K562 (cell line): Measurements from ENCODE around the gene GHDC. TPM values are rescaled to one million over a fixed set of nuclear protein-coding genes. Genes with fewer than 3 reads are reported as not detected.
A peak's percentile ranks its signal among the peaks of the same experiment; 100 is the strongest.

Source experiments
- ARID2 ChIP-seq: fragments of 450-650 bp; IDR thresholded peaks from 2 replicates; pipeline ENCODE4 v1.6.1; 2017; ENCODE audit warnings: antibody characterized with exemption, mild to moderate bottlenecking
- ARNT ChIP-seq, 2 experiments: fragments of 450-650 bp; IDR thresholded peaks; 2 replicates each; pipeline ENCODE4 v1.6.1; 2016; ENCODE audit warnings: mild to moderate bottlenecking in 1 of 2
- BCL6 ChIP-seq: fragments of 250-450 bp; sonication (Bioruptor Pico); IDR thresholded peaks from 2 replicates; pipeline ENCODE4 v1.4.0; 2020
- BRD4 ChIP-seq: fragments of 200-600 bp; sonication (generic); IDR thresholded peaks from 2 replicates; pipeline ENCODE4 v1.6.1; 2017; ENCODE audit warnings: inconsistent platforms
- CC2D1A ChIP-seq: fragments of 450-650 bp; IDR thresholded peaks from 2 replicates; pipeline ENCODE4 v1.6.1; 2017; ENCODE audit warnings: mild to moderate bottlenecking
- HMG20A ChIP-seq: fragments of 450-650 bp; formaldehyde crosslinking; conservative IDR thresholded peaks from 2 replicates; pipeline ENCODE4 v1.4.0; 2020; ENCODE audit warnings: mild to moderate bottlenecking, mixed read lengths
- MEF2D ChIP-seq: conservative IDR thresholded peaks from 2 replicates; pipeline ENCODE4 v1.6.1; 2016; ENCODE audit warnings: low read depth, missing genetic modification characterization, missing compliant biosample characterization
- OTX1 ChIP-seq: fragments of 450-650 bp; formaldehyde crosslinking; IDR thresholded peaks from 2 replicates; pipeline ENCODE4 v1.4.0; 2022; ENCODE audit warnings: mild to moderate bottlenecking
- PURB ChIP-seq: sonication (generic); formaldehyde crosslinking; IDR thresholded peaks from 2 replicates; pipeline ENCODE4 v1.9.0; 2021; ENCODE audit warnings: low read depth, mild to moderate bottlenecking, missing genetic modification reagents
- SIX5 ChIP-seq, 2 experiments: IDR thresholded peaks; 2 replicates each; pipeline ENCODE4 v1.6.1; 2011; ENCODE audit warnings: low read length in 2 of 2, borderline replicate concordance in 1 of 2, low read depth in 1 of 2, mild to moderate bottlenecking in 1 of 2, moderate library complexity in 1 of 2; ENCODE audit not compliant: insufficient read depth in 1 of 2
- SREBF2 ChIP-seq: sonication (generic); formaldehyde crosslinking; IDR thresholded peaks from 2 replicates; pipeline ENCODE4 v1.4.0; 2020; ENCODE audit warnings: mild to moderate bottlenecking, missing genetic modification reagents
- TAL1 ChIP-seq: fragments of 450-650 bp; IDR thresholded peaks from 2 replicates; pipeline ENCODE4 v1.6.1; 2016; ENCODE audit warnings: mild to moderate bottlenecking
- TSC22D4 ChIP-seq: fragments of 450-650 bp; IDR thresholded peaks from 2 replicates; pipeline ENCODE4 v1.6.1; 2016; ENCODE audit warnings: missing genetic modification characterization, missing biosample characterization, control low read depth
- ZBTB9 ChIP-seq: fragments of 450-650 bp; formaldehyde crosslinking; IDR thresholded peaks from 2 replicates; pipeline ENCODE4 v1.4.0; 2020; ENCODE audit warnings: mild to moderate bottlenecking, moderate library complexity
- ZNF561 ChIP-seq: fragments of 450-650 bp; formaldehyde crosslinking; conservative IDR thresholded peaks from 2 replicates; pipeline ENCODE4 v1.4.0; 2020; ENCODE audit warnings: mild to moderate bottlenecking, moderate library complexity
- polyA plus RNA-seq, 8 experiments: library from polyadenylated mRNA; depleted of rRNA in 4 of 8; stranded (reverse) in 5 of 8; unstranded in 3 of 8; fragments of >200 nt; fragmentation: Nextera tagmentation in 2 of 8; fragmentation: Illumina TruSeq in 1 of 8; extraction: Ambion mirVana in 2 of 8; extraction: Trizol in 1 of 8; gene quantifications; 2 replicates each; pipeline versions ENCODE4 v1.2.1 to v1.2.3, GENCODE V29; 2011 to 2014; ENCODE audit warnings: inconsistent platforms in 1 of 8, missing spikeins in 1 of 8
- total RNA-seq, 7 experiments: library from RNA; depleted of rRNA in 6 of 7; stranded (reverse); fragments of >200 nt in 6 of 7; fragmentation: Illumina TruSeq in 2 of 7; extraction: Trizol in 2 of 7; gene quantifications; 2 replicates each; pipeline versions ENCODE4 v1.2.1 to v1.2.3, GENCODE V29; 2011 to 2021; ENCODE audit warnings: low replicate concordance in 1 of 7
- TF ChIP-seq, protein P1 (sequence below): IDR thresholded peaks from 3 replicates; pipeline ENCODE4 v1.6.1; 2011; ENCODE audit warnings: borderline replicate concordance, mild to moderate bottlenecking; ENCODE audit not compliant: insufficient read length, insufficient read depth
- TF ChIP-seq, protein P2 (sequence below): IDR thresholded peaks from 2 replicates; pipeline ENCODE4 v1.6.1; 2012; ENCODE audit warnings: low read depth, low read length, improper control_type of control experiment, borderline replicate concordance
- TF ChIP-seq, protein P3 (sequence below): fragments of 450-650 bp; formaldehyde crosslinking; conservative IDR thresholded peaks from 2 replicates; pipeline ENCODE4 v1.4.0; 2022; ENCODE audit warnings: mild to moderate bottlenecking, missing genetic modification characterization
- TF ChIP-seq, protein P4 (sequence below): fragments of 250-450 bp; sonication (Bioruptor Pico); IDR thresholded peaks from 2 replicates; pipeline ENCODE4 v1.8.0; 2021; ENCODE audit warnings: borderline replicate concordance, mild to moderate bottlenecking, moderate library complexity; ENCODE audit not compliant: poor library complexity, severe bottlenecking
- TF ChIP-seq, protein P5 (sequence below): fragments of 450-650 bp; conservative IDR thresholded peaks from 2 replicates; pipeline ENCODE4 v1.6.1; 2016; ENCODE audit warnings: missing genetic modification characterization, low read depth, mild to moderate bottlenecking, control low read depth, missing compliant biosample characterization

GHDC gene
- total and polyA plus RNA-seq, 9 of the 15 experiments (the other 6 are each of a cell fraction or from before 2014, with no cell fraction given): 0.65 to 23.2 (median 11.2) TPM

DNA sequence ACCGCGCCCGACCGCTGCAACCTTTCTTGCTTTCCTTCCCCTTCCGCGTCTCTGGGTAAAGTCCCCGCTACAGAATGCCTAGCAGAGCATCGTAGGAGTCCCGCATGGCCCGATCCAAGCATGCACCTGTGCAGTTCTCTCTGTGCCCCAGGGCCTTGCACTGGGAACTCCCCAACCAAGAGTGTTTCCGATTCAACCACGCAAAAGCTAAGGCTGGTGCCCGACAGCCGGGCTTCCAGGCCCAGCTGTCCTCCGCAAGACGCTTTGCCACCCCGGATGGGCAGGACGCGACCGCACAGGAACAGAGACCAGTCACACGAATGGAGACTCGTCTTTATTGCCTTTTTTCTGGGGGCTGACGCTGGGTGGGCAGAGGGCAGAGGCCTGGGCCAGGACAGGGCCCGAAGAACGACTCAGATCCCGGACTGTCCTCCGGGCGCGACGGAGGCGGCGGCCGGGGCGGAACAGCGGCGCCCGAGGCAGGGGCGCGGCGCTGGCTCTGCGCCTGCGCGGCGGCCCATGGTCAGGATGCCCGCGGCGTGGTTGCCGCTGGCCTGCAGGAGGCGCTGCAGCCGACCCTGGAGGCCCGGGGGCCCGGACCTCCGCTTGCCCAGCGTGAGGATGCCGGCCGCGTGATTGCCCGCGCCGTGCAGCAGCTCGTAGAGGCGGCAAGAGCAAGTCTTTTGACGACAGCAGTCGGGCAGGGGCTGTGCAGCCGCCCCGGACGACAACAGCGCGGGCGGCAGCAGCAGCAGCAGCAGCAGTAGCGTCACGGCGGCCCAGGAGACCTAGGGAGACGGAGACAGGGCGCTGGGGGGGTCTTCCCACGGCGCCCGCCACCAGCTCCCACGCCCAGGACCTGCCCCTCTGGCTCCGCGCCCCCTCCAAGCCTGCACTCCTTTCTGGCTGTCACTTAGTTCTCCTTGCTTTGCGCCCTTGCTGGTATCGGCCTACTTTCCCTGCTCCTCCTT is 10.3 kb downstream of the GHDC start (continued):
- TF ChIP-seq ZNF561 (CRISPR knock-in tag): no peak
- TF ChIP-seq, protein P1, sequence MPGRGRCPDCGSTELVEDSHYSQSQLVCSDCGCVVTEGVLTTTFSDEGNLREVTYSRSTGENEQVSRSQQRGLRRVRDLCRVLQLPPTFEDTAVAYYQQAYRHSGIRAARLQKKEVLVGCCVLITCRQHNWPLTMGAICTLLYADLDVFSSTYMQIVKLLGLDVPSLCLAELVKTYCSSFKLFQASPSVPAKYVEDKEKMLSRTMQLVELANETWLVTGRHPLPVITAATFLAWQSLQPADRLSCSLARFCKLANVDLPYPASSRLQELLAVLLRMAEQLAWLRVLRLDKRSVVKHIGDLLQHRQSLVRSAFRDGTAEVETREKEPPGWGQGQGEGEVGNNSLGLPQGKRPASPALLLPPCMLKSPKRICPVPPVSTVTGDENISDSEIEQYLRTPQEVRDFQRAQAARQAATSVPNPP: no peak
- TF ChIP-seq CC2D1A: no peak
- TF ChIP-seq, protein P2, sequence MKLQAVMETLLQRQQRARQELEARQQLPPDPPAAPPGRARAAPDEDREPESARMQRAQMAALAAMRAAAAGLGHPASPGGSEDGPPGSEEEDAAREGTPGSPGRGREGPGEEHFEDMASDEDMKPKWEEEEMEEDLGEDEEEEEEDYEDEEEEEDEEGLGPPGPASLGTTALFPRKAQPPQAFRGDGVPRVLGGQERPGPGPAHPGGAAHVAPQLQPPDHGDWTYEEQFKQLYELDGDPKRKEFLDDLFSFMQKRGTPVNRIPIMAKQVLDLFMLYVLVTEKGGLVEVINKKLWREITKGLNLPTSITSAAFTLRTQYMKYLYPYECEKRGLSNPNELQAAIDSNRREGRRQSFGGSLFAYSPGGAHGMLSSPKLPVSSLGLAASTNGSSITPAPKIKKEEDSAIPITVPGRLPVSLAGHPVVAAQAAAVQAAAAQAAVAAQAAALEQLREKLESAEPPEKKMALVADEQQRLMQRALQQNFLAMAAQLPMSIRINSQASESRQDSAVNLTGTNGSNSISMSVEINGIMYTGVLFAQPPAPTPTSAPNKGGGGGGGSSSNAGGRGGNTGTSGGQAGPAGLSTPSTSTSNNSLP: no peak
- no peak for TF ChIP-seq TAL1
- TF ChIP-seq, protein P3, sequence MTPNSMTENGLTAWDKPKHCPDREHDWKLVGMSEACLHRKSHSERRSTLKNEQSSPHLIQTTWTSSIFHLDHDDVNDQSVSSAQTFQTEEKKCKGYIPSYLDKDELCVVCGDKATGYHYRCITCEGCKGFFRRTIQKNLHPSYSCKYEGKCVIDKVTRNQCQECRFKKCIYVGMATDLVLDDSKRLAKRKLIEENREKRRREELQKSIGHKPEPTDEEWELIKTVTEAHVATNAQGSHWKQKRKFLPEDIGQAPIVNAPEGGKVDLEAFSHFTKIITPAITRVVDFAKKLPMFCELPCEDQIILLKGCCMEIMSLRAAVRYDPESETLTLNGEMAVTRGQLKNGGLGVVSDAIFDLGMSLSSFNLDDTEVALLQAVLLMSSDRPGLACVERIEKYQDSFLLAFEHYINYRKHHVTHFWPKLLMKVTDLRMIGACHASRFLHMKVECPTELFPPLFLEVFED (CRISPR knock-in tag): no peak
- no peak for TF ChIP-seq HMG20A (CRISPR knock-in tag)
- no peak for TF ChIP-seq PURB
- no peak for TF ChIP-seq TSC22D4 (tag)
- TF ChIP-seq SREBF2: no peak
- no peak for TF ChIP-seq SIX5 (IDR thresholded peaks at IDR 0.05; ENCODE audit: borderline replicate concordance in 1 of 2, insufficient read depth in 1 of 2, low read depth in 1 of 2, low read length in 2 of 2)
- TF ChIP-seq ZBTB9 (CRISPR knock-in tag): peak; percentile 63; the same call in 1 of the 2 replicates
- TF ChIP-seq OTX1: no peak
- TF ChIP-seq, protein P4, sequence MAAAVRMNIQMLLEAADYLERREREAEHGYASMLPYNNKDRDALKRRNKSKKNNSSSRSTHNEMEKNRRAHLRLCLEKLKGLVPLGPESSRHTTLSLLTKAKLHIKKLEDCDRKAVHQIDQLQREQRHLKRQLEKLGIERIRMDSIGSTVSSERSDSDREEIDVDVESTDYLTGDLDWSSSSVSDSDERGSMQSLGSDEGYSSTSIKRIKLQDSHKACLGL (CRISPR knock-in tag): no peak
- TF ChIP-seq BCL6: no peak
- no peak for TF ChIP-seq ARID2
- TF ChIP-seq BRD4: no peak
- TF ChIP-seq, protein P5, sequence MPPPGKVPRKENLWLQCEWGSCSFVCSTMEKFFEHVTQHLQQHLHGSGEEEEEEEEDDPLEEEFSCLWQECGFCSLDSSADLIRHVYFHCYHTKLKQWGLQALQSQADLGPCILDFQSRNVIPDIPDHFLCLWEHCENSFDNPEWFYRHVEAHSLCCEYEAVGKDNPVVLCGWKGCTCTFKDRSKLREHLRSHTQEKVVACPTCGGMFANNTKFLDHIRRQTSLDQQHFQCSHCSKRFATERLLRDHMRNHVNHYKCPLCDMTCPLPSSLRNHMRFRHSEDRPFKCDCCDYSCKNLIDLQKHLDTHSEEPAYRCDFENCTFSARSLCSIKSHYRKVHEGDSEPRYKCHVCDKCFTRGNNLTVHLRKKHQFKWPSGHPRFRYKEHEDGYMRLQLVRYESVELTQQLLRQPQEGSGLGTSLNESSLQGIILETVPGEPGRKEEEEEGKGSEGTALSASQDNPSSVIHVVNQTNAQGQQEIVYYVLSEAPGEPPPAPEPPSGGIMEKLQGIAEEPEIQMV (tag): no peak
- TF ChIP-seq MEF2D (tag): no peak
- no peak for TF ChIP-seq ARNT (IDR thresholded peaks at IDR 0.05)
